ENCODE results near the gene GAS2L1. TPM values are rescaled to one million over a fixed set of nuclear protein-coding genes. Genes with fewer than 3 reads are reported as not detected.

The GAS2L1 gene
- total and polyA plus RNA-seq, 2 of the 4 experiments (the other 2 are of a cell fraction) = 1.4 to 15.6 TPM

- H3K14ac ChIP-seq (replicated peaks; ENCODE audit: low read depth, low read length) = peak overlapping the region; percentile 80
- dilution Hi-C loops (cut with HindIII; ENCODE audit: low sequenced_read_pairs, unreplicated experiment) = no loop called here
- H3K4me2 ChIP-seq (ENCODE audit: low read depth, low read length) = peak overlapping the region; percentile 48; the same call in 1 of the 2 replicates
- H2BK120ac ChIP-seq (ENCODE audit: low read depth, low read length) = peak overlapping the region; percentile 13
- H3K9ac ChIP-seq (ENCODE audit: low read depth, low read length) = peak overlapping the region; percentile 33; the same call in 1 of the 2 replicates
- H3K27ac ChIP-seq (ENCODE audit: insufficient read depth, low read length) = peak overlapping the region; percentile 41
- ChIA-PET POLR2A (ENCODE audit: unreplicated experiment) (no interaction called here), CTCF (no interaction called here)
- 40% methylated on average over 4 of the region's 7 CpGs; no CpG with 5 or more reads in 1 of the 2 experiments for WGBS, 2 experiments (ENCODE audit: extremely low coverage in 2 of 2, insufficient read length in 1 of 2)
- no peak overlapping the region; the same call in 1 of the 2 replicates for H3K56ac ChIP-seq (ENCODE audit: extremely low read depth, insufficient read depth, low read length)
- intact Hi-C loops (cut with micrococcal nuclease) = loop anchor here (1.0 kb wide), 1 partner anchor 53 kb away; no protein-coding TSS in a partner anchor
- peak overlapping the region; percentile 84 for H3K4ac ChIP-seq (ENCODE audit: low read depth, low read length)
- H4K91ac ChIP-seq (ENCODE audit: insufficient read depth, low read depth, low read length) = peak overlapping the region; percentile 60; the same call in 1 of the 2 replicates
- ATAC-seq (ENCODE audit: low read depth) = no peak
- in situ Hi-C loops (cut with MboI; ENCODE audit: low sequenced_read_pairs) = no loop called here
- H2AK9ac ChIP-seq (replicated peaks; ENCODE audit: low read depth, low read length, poor library complexity) = peak overlapping the region; percentile 47
- H3K36me3 ChIP-seq (ENCODE audit: control insufficient read depth, insufficient read depth, low read length) = peaks cover 7% of the 10 kb centered on the region
- peaks cover 12% of the 10 kb centered on the region for H3K9me1 ChIP-seq (ENCODE audit: insufficient read depth, low read length)
- H4K8ac ChIP-seq (ENCODE audit: low read depth in 2 of 2, low read length in 2 of 2) = peak overlapping the region; percentile 88 to 95
- no peak overlapping the region for H3K23ac ChIP-seq (ENCODE audit: low read depth, low read length)
- H3K79me1 ChIP-seq (ENCODE audit: low read depth in 1 of 2, low read length in 2 of 2) = peaks cover 8 to 36% of the 10 kb centered on the region in 2 experiments; a peak in 3 of 4 replicates
- peak overlapping the region; percentile 2; the same call in 1 of the 2 replicates for H2BK20ac ChIP-seq (ENCODE audit: low read depth, low read length)
- peaks cover 20% of the 10 kb centered on the region for H4K20me1 ChIP-seq (ENCODE audit: insufficient read depth, low read length)
- peak overlapping the region; percentile 56; the same call in 1 of the 2 replicates for H3K18ac ChIP-seq (ENCODE audit: low read depth, low read length)
- no peak for DNase-seq
- no TSS peak for BruUV-seq (replicated peaks)
- H2BK5ac ChIP-seq (ENCODE audit: low read depth, low read length, poor library complexity, severe bottlenecking) = peak overlapping the region; percentile 19
- peak overlapping the region; percentile 13; the same call in 1 of the 3 replicates for H2BK15ac ChIP-seq (ENCODE audit: low read depth, low read length)
- H2AK5ac ChIP-seq (ENCODE audit: low read depth, low read length) = peak overlapping the region; percentile 76
- no peaks in the 10 kb centered on the region for H3K27me3 ChIP-seq (ENCODE audit: control insufficient read depth, insufficient read depth, low read length)
- H3K4me3 ChIP-seq (ENCODE audit: insufficient read depth, low read depth, low read length) = no peak overlapping the region
- peaks cover 15% of the 10 kb centered on the region for H3K4me1 ChIP-seq (ENCODE audit: control insufficient read depth, insufficient read depth, low read length)
- H3K9me3 ChIP-seq (ENCODE audit: control insufficient read depth, insufficient read depth, low read length) = no peaks in the 10 kb centered on the region
- no peak for TF ChIP-seq CTCF (conservative IDR thresholded peaks at IDR 0.05; ENCODE audit: low read depth, low read length)
- no peak for TF ChIP-seq NFE2L2 (IDR thresholded peaks at IDR 0.05; ENCODE audit: low read depth, low read length)
- TF ChIP-seq MAFK (IDR thresholded peaks at IDR 0.05; ENCODE audit: low read depth, low read length) = no peak
- TF ChIP-seq FOS (IDR thresholded peaks at IDR 0.05; ENCODE audit: low read depth, low read length) = no peak
- TF ChIP-seq MXI1 (IDR thresholded peaks at IDR 0.05; ENCODE audit: borderline replicate concordance, low read depth, low read length) = no peak
- peak overlapping the region; percentile 94 for H4K5ac ChIP-seq (ENCODE audit: low read depth, low read length)
- peak overlapping the region; percentile 90 for H2AFZ ChIP-seq (replicated peaks; ENCODE audit: low read length, poor library complexity)
Measured at GRCh38 chr22:29305836-29306174, 645 bp upstream of the GAS2L1 start.

All from IMR-90 (cell line).